DOHH2 (cell line): Measurements from ENCODE around the gene LRRC52.

Experiments used
- H3F3A ChIP-seq: fragments of 200-600 bp; sonication (generic), shearing (Covaris generic); 2 replicates; pipeline ENCODE4 v1.6.0; 2016; ENCODE audit warnings: antibody characterized with exemption, mild to moderate bottlenecking; ENCODE audit not compliant: control insufficient read depth, insufficient read depth
- H3K27ac ChIP-seq: fragments of 200-600 bp; sonication (generic); 2 replicates; pipeline ENCODE4 v1.5.1; 2014; ENCODE audit warnings: low read depth, mild to moderate bottlenecking, low read length, moderate library complexity
- H3K27me3 ChIP-seq: fragments of 200-600 bp; sonication (generic); 2 replicates; pipeline ENCODE4 v1.6.1; 2014; ENCODE audit warnings: mild to moderate bottlenecking, low read length, mixed read lengths; ENCODE audit not compliant: control insufficient read depth
- H3K36me3 ChIP-seq: fragments of 200-600 bp; sonication (generic); 2 replicates; pipeline ENCODE4 v1.6.1; 2014; ENCODE audit warnings: mild to moderate bottlenecking, low read length, moderate library complexity, mixed read lengths; ENCODE audit not compliant: control insufficient read depth
- H3K4me1 ChIP-seq: fragments of 200-600 bp; sonication (generic); 2 replicates; pipeline ENCODE4 v1.6.1; 2014; ENCODE audit warnings: mild to moderate bottlenecking, low read length, mixed read lengths; ENCODE audit not compliant: control insufficient read depth
- H3K4me2 ChIP-seq: fragments of 200-600 bp; sonication (generic); 2 replicates; pipeline ENCODE4 v1.6.0; 2014; ENCODE audit warnings: mild to moderate bottlenecking, low read length, moderate library complexity
- H3K4me3 ChIP-seq: fragments of 200-600 bp; sonication (generic); 2 replicates; pipeline ENCODE4 v1.5.1; 2014; ENCODE audit warnings: mild to moderate bottlenecking, low read length, mixed read lengths
- H3K79me2 ChIP-seq: fragments of 200-600 bp; sonication (generic); 2 replicates; pipeline ENCODE4 v1.6.1; 2014; ENCODE audit warnings: mild to moderate bottlenecking, low read length, mixed read lengths; ENCODE audit not compliant: control insufficient read depth
- H3K9me2 ChIP-seq: fragments of 200-600 bp; sonication (generic); replicated peaks from 2 replicates; pipeline ENCODE4 v1.6.1; 2014; ENCODE audit warnings: mild to moderate bottlenecking, low read length, mixed read lengths; ENCODE audit not compliant: control insufficient read depth
- H3K9me3 ChIP-seq: fragments of 200-600 bp; sonication (generic); 2 replicates; pipeline ENCODE4 v1.6.1; 2014; ENCODE audit warnings: antibody characterized with exemption, low read length, mixed read lengths; ENCODE audit not compliant: control insufficient read depth, insufficient read depth
- H4K20me1 ChIP-seq: fragments of 200-600 bp; sonication (generic); 2 replicates; pipeline ENCODE4 v1.6.0; 2014; ENCODE audit warnings: low read depth, mild to moderate bottlenecking, antibody characterized with exemption, low read length, moderate library complexity; ENCODE audit not compliant: control insufficient read depth, insufficient read depth
- EZH2phosphoT487 ChIP-seq: fragments of 200-600 bp; sonication (generic); IDR thresholded peaks from 2 replicates; pipeline ENCODE4 v1.6.1; 2017; ENCODE audit warnings: borderline replicate concordance, mild to moderate bottlenecking, antibody characterized with exemption, low read length, moderate library complexity, mixed read lengths
- TF ChIP-seq, protein P1 (sequence below): fragments of 200-600 bp; sonication (generic); IDR thresholded peaks from one replicate; pipeline ENCODE4 v1.5.1; 2014; ENCODE audit warnings: antibody characterized with exemption, mild to moderate bottlenecking, low read depth, low read length; ENCODE audit not compliant: poor library complexity, severe bottlenecking

LRRC52 gene

DNA sequence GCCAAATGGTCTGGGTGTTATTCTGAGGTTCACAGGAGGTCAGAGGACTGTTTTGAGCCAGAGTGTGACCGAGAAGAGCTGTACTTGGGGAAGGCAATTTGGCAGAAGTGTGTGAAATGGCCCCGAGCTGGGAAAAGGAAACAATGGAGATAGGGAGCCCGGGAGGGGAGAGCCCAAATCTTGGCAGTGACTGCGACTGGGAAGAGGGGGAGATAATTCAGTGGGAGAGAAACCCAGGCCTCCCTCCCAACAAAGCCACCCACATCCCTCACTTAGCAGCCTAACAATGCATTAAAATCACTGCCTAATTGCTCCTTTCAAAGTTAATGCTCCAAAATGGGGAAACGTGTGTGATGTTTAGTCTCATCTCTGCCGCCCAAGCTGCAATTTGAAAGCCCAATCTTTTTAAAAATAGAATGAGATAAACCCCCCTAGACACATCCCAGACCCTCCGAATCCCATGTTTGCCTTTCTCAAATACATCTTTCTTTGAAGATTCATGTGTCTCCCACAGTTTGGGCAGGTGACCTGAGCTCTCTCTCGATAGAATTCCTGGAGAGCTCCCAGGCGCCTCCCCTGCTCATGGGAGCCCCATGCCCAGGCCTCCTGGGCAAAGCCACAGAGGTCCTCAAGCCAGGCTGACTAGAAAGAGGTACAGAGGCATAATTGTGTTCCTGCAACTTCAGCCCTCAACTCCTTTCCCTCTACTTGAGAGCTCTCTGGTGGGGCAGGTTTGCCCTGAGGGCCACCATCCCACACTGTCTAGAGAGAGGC, 17.3 kb downstream of the LRRC52 start:
- Histone ChIP-seq H3F3A (no peaks in the 10 kb centered on the region), H3K4me2 (no peak overlapping the region)

GRCh38 chr1:165562571-165562970, 18.8 kb downstream of the LRRC52 start:
- no peaks in the 10 kb centered on the region for H3K9me2 ChIP-seq
- no peak overlapping the region for H3K4me2 ChIP-seq
- no peaks in the 10 kb centered on the region for H3K79me2 ChIP-seq
- no peaks in the 10 kb centered on the region for H3F3A ChIP-seq
- no peaks in the 10 kb centered on the region for H3K4me1 ChIP-seq
- H3K36me3 ChIP-seq = no peaks in the 10 kb centered on the region
- H3K4me3 ChIP-seq = no peak overlapping the region
- H3K27me3 ChIP-seq = peaks cover 54% of the 10 kb centered on the region
- H3K27ac ChIP-seq = no peak overlapping the region
- H4K20me1 ChIP-seq = no peaks in the 10 kb centered on the region
- no peak for TF ChIP-seq EZH2phosphoT487
- TF ChIP-seq, protein P1, sequence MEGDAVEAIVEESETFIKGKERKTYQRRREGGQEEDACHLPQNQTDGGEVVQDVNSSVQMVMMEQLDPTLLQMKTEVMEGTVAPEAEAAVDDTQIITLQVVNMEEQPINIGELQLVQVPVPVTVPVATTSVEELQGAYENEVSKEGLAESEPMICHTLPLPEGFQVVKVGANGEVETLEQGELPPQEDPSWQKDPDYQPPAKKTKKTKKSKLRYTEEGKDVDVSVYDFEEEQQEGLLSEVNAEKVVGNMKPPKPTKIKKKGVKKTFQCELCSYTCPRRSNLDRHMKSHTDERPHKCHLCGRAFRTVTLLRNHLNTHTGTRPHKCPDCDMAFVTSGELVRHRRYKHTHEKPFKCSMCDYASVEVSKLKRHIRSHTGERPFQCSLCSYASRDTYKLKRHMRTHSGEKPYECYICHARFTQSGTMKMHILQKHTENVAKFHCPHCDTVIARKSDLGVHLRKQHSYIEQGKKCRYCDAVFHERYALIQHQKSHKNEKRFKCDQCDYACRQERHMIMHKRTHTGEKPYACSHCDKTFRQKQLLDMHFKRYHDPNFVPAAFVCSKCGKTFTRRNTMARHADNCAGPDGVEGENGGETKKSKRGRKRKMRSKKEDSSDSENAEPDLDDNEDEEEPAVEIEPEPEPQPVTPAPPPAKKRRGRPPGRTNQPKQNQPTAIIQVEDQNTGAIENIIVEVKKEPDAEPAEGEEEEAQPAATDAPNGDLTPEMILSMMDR = no peak
- H3K9me3 ChIP-seq = no peaks in the 10 kb centered on the region

More for the DNA sequence above, 17.3 kb downstream of the LRRC52 start:
- no peak overlapping the region for H3K4me3 ChIP-seq
- H3K27me3 ChIP-seq = peaks cover 56% of the 10 kb centered on the region
- no peaks in the 10 kb centered on the region for H3K9me3 ChIP-seq
- no peaks in the 10 kb centered on the region for H4K20me1 ChIP-seq
- no peaks in the 10 kb centered on the region for H3K36me3 ChIP-seq
- TF ChIP-seq, protein P1 = no peak
- TF ChIP-seq EZH2phosphoT487 = no peak
- H3K27ac ChIP-seq = no peak overlapping the region
- no peaks in the 10 kb centered on the region for H3K4me1 ChIP-seq
- H3K79me2 ChIP-seq = no peaks in the 10 kb centered on the region
- no peaks in the 10 kb centered on the region for H3K9me2 ChIP-seq

- H3K79me2 ChIP-seq = no peaks in the 10 kb centered on the region
- no peaks in the 10 kb centered on the region for H3K36me3 ChIP-seq
- H3K4me1 ChIP-seq = no peaks in the 10 kb centered on the region
- no peak overlapping the region for H3K4me2 ChIP-seq
- H3K27me3 ChIP-seq = peaks cover 49% of the 10 kb centered on the region
- H4K20me1 ChIP-seq = no peaks in the 10 kb centered on the region
- TF ChIP-seq, protein P1 = no peak
- TF ChIP-seq EZH2phosphoT487 = no peak
- H3F3A ChIP-seq = no peaks in the 10 kb centered on the region
- no peaks in the 10 kb centered on the region for H3K9me2 ChIP-seq
- H3K4me3 ChIP-seq = no peak overlapping the region
- no peaks in the 10 kb centered on the region for H3K9me3 ChIP-seq
- H3K27ac ChIP-seq = no peak overlapping the region
Measured at GRCh38 chr1:165563551-165563950, 19.8 kb downstream of the LRRC52 start.
